Rectal smooth muscle tissue (tissue), 1 donor: ENCODE measurements around the gene GPRIN1.

Source experiments
- H3K27ac ChIP-seq: one replicate; pipeline ENCODE4 v1.7.0; 2013; ENCODE audit warnings: low read depth, low read length, inconsistent platforms
- H3K27me3 ChIP-seq: one replicate; pipeline ENCODE4 v1.7.0; 2013; ENCODE audit warnings: low read length; ENCODE audit not compliant: control insufficient read depth, insufficient read depth
- H3K36me3 ChIP-seq: one replicate; pipeline ENCODE4 v1.7.0; 2013; ENCODE audit warnings: low read length; ENCODE audit not compliant: control insufficient read depth, insufficient read depth
- H3K4me1 ChIP-seq: one replicate; pipeline ENCODE4 v1.7.0; 2013; ENCODE audit warnings: low read length; ENCODE audit not compliant: control insufficient read depth, insufficient read depth
- H3K4me3 ChIP-seq: one replicate; pipeline ENCODE4 v1.7.0; 2013; ENCODE audit warnings: low read length
- H3K9ac ChIP-seq: one replicate; pipeline ENCODE4 v1.7.0; 2013; ENCODE audit warnings: low read length

The GPRIN1 gene

DNA sequence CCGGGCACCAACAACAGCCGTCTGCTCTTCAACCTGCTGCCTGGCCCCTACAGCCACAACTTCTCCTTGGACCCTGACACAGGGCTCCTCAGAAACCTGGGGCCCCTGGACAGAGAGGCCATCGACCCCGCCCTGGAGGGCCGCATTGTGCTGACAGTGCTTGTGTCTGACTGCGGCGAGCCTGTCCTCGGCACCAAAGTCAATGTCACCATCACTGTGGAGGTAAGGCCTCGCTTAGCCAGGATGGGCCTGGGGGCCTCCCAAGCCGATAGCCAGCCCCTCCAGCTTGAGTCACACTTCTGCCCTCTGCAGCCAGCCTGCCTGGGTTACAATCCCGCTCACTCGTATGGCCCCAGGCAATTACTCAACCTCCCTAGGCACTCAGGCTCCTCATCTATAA is 28.6 kb downstream of the GPRIN1 start:
- no peak overlapping the region for H3K4me3 ChIP-seq
- H3K36me3 ChIP-seq = no peaks in the 10 kb centered on the region
- H3K27me3 ChIP-seq = no peaks in the 10 kb centered on the region
- H3K4me1 ChIP-seq = no peaks in the 10 kb centered on the region
- H3K27ac ChIP-seq = no peak overlapping the region
- H3K9ac ChIP-seq = no peak overlapping the region

DNA sequence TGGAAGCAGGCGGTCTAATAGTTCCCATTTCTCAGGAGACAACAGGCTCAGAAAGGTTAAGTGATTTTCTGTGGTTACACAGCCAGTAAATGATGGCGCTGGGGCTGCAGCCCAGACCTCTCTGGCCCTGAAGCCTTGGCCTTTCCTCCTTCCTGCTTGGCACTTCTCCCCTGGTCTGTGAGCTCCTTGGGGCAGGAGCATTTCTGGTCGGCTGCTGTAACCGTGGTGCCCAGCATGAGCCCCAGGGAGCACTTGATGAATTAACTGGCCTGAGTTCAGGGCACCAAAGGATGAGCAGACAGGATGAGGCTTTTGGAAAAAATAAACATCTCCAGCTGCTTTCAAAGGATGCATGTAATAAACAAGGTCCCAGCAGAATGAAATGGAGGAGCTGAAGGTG is 30.6 kb downstream of the GPRIN1 start:
- H3K4me3 ChIP-seq = no peak overlapping the region
- H3K36me3 ChIP-seq = no peaks in the 10 kb centered on the region
- H3K27me3 ChIP-seq = no peaks in the 10 kb centered on the region
- H3K4me1 ChIP-seq = no peaks in the 10 kb centered on the region
- H3K9ac ChIP-seq = no peak overlapping the region
- no peak overlapping the region for H3K27ac ChIP-seq

DNA sequence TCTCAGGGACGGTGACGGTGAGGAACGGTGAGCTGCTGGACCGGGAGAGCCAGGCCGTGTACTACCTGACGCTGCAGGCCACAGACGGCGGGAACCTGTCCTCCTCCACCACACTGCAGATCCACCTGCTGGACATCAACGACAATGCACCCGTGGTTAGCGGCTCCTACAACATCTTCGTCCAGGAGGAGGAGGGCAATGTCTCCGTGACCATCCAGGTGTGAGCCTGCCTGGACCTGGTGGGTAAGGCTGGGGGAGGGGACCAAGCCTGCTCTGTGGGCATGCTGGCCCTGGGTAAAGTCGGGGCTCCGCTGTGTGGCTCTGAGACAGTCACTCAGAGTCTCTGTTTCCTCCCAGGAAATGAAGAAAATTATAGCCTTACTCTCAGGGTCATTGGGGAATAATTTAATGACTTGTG is 31.6 kb downstream of the GPRIN1 start:
- Histone ChIP-seq H3K36me3 (no peaks in the 10 kb centered on the region), H3K27me3 (peaks cover 2% of the 10 kb centered on the region), H3K4me1 (no peaks in the 10 kb centered on the region), H3K27ac (no peak overlapping the region), H3K4me3 (no peak overlapping the region), H3K9ac (no peak overlapping the region)

DNA sequence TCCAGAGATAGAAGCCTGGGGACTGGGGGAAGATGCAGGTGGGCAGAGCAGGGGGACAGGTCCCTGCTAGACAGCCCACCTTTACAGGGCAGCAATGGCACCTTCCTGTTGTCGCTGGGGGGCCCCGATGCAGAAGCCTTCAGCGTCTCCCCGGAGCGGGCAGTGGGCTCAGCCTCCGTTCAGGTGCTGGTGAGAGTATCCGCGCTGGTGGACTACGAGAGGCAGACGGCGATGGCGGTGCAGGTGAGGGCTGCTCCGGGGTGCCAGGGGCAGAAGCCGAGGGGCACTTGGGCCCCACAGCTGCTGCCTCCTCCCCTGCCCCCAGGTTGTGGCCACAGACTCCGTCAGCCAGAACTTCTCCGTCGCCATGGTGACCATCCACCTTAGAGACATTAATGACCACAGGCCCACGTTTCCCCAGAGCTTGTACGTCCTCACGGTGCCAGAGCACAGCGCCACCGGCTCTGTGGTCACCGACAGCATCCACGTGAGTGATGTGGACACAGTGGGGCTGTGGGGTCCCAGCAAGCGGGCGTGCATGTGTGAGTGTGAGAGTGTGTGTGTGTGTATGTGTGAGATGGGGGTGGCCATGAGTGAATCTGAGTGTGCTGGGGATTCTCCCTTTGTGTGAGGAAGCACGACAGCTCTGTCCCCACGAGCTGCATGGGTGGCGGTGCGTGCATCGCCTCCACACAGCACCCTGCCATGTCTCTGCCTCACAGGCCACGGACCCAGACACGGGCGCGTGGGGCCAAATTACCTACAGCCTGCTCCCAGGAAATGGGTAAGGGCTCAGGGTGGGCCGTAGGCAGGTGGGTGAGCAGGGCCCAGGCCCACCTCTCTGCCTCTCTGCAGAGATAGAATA is 32.4 kb downstream of the GPRIN1 start:
- Histone ChIP-seq H3K4me1 (no peaks in the 10 kb centered on the region), H3K9ac (no peak overlapping the region), H3K27me3 (peaks cover 2% of the 10 kb centered on the region), H3K27ac (no peak overlapping the region), H3K36me3 (no peaks in the 10 kb centered on the region), H3K4me3 (no peak overlapping the region)

DNA sequence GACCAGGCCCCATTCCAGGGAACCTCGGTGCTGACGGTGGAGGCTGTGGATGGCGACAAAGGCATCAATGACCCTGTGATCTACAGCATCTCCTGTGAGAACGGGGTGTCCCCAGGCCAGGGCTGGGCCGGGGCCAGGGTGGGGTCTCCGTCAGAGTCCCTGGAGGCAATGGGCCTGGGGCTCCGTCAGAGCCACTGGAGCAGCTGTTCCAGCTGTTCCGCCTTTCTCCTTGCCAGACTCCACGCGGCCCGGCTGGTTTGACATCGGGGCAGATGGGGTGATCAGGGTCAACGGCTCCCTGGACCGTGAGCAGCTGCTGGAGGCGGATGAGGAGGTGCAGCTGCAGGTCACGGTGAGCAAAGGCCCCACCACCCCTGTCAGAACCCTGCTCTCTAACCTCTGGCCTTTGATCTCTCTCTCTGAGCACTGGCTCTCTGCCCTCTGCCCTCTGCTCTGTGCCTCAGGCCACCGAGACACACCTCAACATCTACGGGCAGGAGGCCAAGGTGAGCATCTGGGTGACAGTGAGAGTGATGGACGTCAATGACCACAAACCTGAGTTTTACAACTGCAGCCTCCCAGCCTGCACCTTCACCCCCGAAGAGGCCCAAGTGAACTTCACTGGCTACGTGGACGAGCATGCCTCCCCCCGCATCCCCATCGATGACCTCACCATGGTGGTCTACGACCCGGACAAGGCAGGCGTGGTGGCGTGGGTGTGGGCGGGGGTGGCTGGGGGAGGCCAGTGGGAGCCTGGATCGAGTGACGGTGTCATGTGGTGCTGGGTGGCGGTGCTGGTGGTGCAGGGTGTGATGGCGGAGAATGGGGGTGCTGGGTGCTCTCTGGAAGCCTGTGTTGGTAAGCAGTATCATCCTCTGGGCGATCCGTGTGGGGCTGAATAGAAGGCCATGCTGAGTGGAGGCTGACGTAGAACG is 34.2 kb downstream of the GPRIN1 start:
- no peak overlapping the region for H3K4me3 ChIP-seq
- H3K36me3 ChIP-seq = no peaks in the 10 kb centered on the region
- H3K27ac ChIP-seq = no peak overlapping the region
- no peaks in the 10 kb centered on the region for H3K4me1 ChIP-seq
- no peak overlapping the region for H3K9ac ChIP-seq
- H3K27me3 ChIP-seq = peaks cover 2% of the 10 kb centered on the region

DNA sequence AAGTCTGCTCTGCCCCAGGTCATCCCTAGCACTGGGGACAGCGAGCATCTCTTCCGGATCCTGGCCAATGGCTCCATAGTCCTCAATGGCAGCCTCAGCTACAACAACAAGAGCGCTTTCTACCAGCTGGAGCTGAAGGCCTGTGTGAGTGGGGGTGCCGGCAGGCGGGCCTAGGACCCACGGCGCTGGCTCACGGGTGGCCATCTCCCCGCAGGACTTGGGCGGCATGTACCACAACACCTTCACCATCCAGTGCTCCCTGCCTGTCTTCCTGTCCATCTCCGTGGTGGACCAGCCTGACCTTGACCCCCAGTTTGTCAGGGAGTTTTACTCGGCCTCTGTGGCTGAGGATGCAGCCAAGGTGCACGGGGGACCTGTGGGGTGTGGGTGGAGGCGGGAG is 34.9 kb downstream of the GPRIN1 start:
- Histone ChIP-seq H3K27me3 (peaks cover 2% of the 10 kb centered on the region), H3K9ac (no peak overlapping the region), H3K4me3 (no peak overlapping the region), H3K27ac (no peak overlapping the region), H3K4me1 (no peaks in the 10 kb centered on the region), H3K36me3 (no peaks in the 10 kb centered on the region)

DNA sequence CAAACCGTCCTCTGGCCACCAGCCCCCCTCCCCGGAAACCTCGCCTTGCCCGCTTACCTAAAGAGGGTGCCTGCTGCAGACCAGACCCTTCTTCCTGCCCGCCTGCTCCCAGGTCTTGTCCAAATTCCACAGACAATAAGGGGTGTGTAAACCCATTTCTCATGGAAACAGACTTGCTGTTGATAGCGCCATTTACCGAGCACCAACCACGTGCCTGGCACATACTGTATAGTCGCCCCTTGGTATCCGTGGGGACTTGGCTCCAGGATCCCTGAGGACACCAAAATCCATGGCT is 35.7 kb downstream of the GPRIN1 start:
- Histone ChIP-seq H3K4me1 (no peaks in the 10 kb centered on the region), H3K9ac (no peak overlapping the region), H3K27ac (no peak overlapping the region), H3K4me3 (no peak overlapping the region), H3K27me3 (peaks cover 2% of the 10 kb centered on the region), H3K36me3 (no peaks in the 10 kb centered on the region)

DNA sequence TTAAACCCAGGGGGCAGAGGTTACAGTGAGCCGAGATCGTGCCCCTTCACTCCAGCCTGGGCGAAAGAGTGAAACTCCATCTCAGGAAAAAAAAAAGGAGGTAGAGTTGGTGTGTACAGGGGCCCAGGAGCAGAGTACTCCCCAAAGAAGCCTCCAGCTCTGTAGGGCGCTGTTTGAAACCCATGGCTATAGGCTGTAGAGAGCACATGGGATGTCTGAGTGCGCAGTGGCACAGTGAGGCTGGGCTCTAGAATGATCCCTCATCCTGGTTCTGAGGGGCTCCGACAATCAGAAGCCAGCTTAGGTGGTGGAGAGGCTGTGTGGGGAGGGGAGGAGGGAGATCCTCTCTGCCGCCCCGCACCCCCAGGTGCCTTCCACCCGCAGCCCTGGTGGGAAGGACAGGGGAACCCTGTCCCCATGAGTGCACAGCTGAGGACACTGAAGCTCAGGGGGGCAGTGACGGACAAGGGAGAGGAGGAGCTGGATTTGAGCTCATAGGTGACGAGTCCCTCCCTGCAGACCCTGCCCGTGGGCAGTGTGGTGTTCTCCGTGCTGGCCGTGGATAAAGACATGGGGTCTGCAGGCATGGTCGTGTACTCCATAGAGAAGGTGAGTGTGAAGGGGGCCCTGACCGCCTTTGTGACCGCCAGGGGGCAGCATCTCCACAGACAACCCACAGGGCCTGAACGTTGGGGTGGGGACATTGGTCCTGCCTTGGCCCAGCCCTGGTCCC is 36.2 kb downstream of the GPRIN1 start:
- Histone ChIP-seq H3K27ac (no peak overlapping the region), H3K36me3 (no peaks in the 10 kb centered on the region), H3K4me3 (no peak overlapping the region), H3K27me3 (peaks cover 2% of the 10 kb centered on the region), H3K4me1 (no peaks in the 10 kb centered on the region), H3K9ac (no peak overlapping the region)

DNA sequence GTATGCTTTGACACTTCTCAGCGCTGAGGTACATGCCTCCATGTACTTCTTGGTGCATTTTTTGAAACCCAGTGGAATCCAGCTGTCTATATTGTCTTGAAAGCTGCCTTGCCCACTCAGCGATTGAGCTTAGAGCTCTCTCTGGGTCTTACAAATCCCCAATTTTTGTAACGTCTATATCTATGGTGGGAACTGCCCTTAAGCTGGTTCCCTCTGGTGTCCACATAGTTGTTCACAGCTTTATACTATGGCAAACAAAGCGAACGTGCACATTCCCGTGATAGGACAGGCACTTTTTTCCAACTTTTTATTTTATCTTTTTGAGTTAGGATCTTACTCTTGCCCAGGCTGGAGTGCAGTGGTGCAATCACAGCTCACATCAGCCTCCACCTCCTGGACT is 39.9 kb downstream of the GPRIN1 start:
- H3K27me3 ChIP-seq = peaks cover 2% of the 10 kb centered on the region
- H3K27ac ChIP-seq = no peak overlapping the region
- H3K9ac ChIP-seq = no peak overlapping the region
- H3K36me3 ChIP-seq = no peaks in the 10 kb centered on the region
- H3K4me3 ChIP-seq = no peak overlapping the region
- no peaks in the 10 kb centered on the region for H3K4me1 ChIP-seq

DNA sequence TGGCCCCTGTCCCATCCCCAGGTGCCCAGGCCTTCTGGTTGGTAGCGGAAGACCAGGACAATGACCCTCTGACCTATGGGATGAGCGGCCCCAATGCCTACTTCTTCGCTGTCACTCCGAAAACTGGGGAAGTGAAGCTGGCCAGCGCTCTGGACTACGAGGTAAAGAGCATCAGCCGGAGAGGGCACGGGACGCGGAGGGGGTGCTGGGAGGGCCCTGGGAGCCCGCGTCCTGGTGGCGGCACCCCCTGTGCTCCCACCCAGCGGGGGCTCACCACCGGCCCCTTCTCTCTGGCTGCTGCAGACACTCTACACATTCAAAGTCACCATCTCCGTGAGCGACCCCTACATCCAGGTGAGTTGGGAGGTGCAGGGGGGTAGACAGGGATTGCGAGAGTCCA is 41.3 kb downstream of the GPRIN1 start:
- H3K27me3 ChIP-seq = peaks cover 2% of the 10 kb centered on the region

DNA sequence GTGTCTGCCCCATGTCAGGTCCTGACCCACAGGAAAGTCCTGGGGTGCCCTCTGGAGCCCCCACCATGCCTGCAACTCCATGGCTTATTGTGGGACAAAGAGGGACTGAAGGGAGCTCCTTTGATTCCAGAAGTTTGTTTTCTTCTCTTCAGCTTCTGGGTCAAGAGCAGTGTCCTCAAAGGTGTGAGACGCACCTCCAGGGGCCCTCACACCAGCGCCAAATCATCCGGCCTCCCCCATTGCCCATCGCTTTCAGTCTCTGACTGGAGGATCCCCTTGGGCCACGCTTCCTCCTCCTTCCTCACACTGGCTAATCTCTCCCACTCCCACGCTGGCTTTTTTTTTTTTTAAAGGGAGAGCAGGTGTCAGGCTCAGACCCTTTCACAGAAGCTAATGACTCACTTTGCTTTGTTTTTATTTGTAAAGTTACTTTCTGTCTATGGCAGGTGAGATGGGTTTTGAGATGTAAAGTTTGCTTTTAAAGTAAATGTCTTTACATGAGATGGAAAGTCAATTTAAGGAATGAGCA is 44.1 kb downstream of the GPRIN1 start:
- Histone ChIP-seq H3K9ac (no peak overlapping the region), H3K27me3 (no peaks in the 10 kb centered on the region), H3K4me1 (no peaks in the 10 kb centered on the region), H3K4me3 (no peak overlapping the region), H3K36me3 (no peaks in the 10 kb centered on the region), H3K27ac (no peak overlapping the region)

More for the DNA sequence above, 41.3 kb downstream of the GPRIN1 start:
- no peaks in the 10 kb centered on the region for H3K4me1 ChIP-seq
- H3K4me3 ChIP-seq = no peak overlapping the region
- H3K27ac ChIP-seq = no peak overlapping the region
- no peak overlapping the region for H3K9ac ChIP-seq
- no peaks in the 10 kb centered on the region for H3K36me3 ChIP-seq

DNA sequence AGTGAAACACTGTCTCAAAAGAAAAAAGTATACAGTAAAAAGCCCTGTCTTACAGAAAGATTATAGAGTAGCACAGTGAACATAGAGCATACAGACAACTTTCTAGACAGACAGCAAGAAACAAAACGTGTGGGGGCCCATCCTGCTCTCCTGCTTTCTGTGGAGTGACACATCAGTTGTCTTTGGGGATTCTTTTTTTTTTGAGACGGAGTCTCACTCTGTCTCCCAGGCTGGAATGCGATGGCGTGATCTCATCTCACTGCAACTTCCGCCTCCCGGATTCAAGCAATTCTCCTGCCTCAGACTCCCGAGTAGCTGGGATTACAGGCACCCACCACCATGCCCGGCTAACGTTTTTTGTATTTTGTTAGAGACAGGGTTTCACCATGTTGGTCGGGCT is 46.0 kb downstream of the GPRIN1 start:
- Histone ChIP-seq H3K9ac (no peak overlapping the region), H3K4me3 (no peak overlapping the region), H3K4me1 (no peaks in the 10 kb centered on the region), H3K27me3 (no peaks in the 10 kb centered on the region), H3K27ac (no peak overlapping the region), H3K36me3 (no peaks in the 10 kb centered on the region)
